H1 (cell line): Measurements from ENCODE around the gene PRLH. TPM values are rescaled to one million over a fixed set of nuclear protein-coding genes. Genes with fewer than 3 reads are reported as not detected.
A peak's percentile ranks its signal among the peaks of the same experiment; 100 is the strongest.

Experiments used
- CREB1 ChIP-seq: IDR thresholded peaks from 2 replicates; pipeline ENCODE4 v1.6.1; 2012; ENCODE audit warnings: inconsistent platforms
- TBP ChIP-seq: IDR thresholded peaks from 2 replicates; pipeline ENCODE4 v1.6.1; 2011; ENCODE audit warnings: low read depth, low read length, improper control_type of control experiment
- TEAD4 ChIP-seq: IDR thresholded peaks from 2 replicates; pipeline ENCODE4 v1.6.1; 2012; ENCODE audit warnings: low read depth, low read length, inconsistent platforms, mixed read lengths
- polyA plus RNA-seq, 7 experiments: library from polyadenylated mRNA; depleted of rRNA in 3 of 7; stranded (reverse) in 5 of 7; unstranded in 2 of 7; fragments of >200 nt in 5 of 7; fragments of 200-250 nt in 2 of 7; gene quantifications; 1 replicate in 5 of 7; 2 replicates in 1 of 7; 4 replicates in 1 of 7; pipeline versions ENCODE4 v1.2.1 to v1.2.3, GENCODE V29; 2011 to 2013; ENCODE audit warnings: missing spikeins in 2 of 7, mixed read lengths in 2 of 7
- total RNA-seq: library from RNA; stranded (reverse); fragmentation: NEBNext Ultra II Directional; extraction: Animal tissue kit (Norgen Biotek cat#: 25700); gene quantifications from 2 replicates; pipeline ENCODE4 v1.2.1, GENCODE V29; 2021
- TF ChIP-seq, protein P1 (sequence below), 3 experiments: IDR thresholded peaks; 1 replicate in 2 of 3; 2 replicates in 1 of 3; pipeline versions ENCODE4 v1.5.1 to v1.6.1; 2011; ENCODE audit warnings: low read length in 3 of 3, mild to moderate bottlenecking in 3 of 3, inconsistent platforms in 2 of 3, low read depth in 1 of 3, moderate library complexity in 1 of 3; ENCODE audit not compliant: insufficient read depth in 1 of 3; ENCODE audit errors: control extremely low read depth in 1 of 3

The PRLH gene
- total and polyA plus RNA-seq, 2 of the 8 experiments (the other 6 are each of a cell fraction or from before 2014, with no cell fraction given), result not detected

DNA sequence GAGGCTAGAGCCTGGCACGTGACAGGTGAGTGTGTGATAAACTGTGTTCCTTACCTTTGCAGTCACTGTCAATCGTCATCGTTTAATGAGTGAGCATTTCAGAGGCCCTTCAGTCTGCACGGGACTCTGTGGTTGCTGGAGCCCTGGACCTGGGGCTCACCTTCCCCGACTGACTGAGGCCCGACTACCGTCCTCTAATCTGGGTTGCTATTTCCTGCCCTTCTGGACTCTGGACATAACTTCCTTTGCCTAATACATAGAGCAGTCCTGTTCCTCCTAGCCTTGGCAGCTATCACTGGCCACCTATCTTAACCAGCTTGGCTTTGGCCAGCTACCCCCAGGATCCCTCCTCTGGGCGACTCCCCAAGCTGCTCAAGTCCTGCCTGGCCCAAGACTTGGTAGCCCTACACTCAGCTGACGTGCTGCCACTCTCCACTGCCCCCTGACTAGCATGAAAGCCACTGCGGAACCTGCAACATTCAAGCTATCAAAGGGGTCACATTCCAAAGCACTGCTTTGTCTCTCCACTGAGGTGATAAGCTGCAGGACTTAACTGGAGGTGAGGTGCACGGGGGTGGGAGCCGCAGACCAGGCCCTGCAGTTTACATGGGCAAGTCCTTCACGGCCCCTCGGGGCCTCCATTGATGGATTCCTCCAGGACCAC, 35.2 kb downstream of the PRLH start (continued):
- TF ChIP-seq, protein P1, sequence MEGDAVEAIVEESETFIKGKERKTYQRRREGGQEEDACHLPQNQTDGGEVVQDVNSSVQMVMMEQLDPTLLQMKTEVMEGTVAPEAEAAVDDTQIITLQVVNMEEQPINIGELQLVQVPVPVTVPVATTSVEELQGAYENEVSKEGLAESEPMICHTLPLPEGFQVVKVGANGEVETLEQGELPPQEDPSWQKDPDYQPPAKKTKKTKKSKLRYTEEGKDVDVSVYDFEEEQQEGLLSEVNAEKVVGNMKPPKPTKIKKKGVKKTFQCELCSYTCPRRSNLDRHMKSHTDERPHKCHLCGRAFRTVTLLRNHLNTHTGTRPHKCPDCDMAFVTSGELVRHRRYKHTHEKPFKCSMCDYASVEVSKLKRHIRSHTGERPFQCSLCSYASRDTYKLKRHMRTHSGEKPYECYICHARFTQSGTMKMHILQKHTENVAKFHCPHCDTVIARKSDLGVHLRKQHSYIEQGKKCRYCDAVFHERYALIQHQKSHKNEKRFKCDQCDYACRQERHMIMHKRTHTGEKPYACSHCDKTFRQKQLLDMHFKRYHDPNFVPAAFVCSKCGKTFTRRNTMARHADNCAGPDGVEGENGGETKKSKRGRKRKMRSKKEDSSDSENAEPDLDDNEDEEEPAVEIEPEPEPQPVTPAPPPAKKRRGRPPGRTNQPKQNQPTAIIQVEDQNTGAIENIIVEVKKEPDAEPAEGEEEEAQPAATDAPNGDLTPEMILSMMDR (IDR thresholded peaks at IDR 0.05; ENCODE audit: control extremely low read depth in 1 of 3, insufficient read depth in 1 of 3, low read depth in 1 of 3, low read length in 3 of 3), result peak in 2 of 3 experiments; percentile 41 to 65; a peak in 2 of 4 replicates
- TF ChIP-seq TEAD4 (peak; percentile 51; the same call in 1 of the 2 replicates), TBP (peak; percentile 27; the same call in 1 of the 2 replicates), CREB1 (peak; percentile 43; the same call in 1 of the 2 replicates)
